ENCODE results near the gene HIBADH.

- no peak for TF ChIP-seq POLR2A (IDR thresholded peaks at IDR 0.05; ENCODE audit: low read depth, low read length)
- TF ChIP-seq POLR2AphosphoS5 (IDR thresholded peaks at IDR 0.05; ENCODE audit: low read depth, low read length), result no peak
Observed at GRCh38 chr7:27688646-27689045, 26.0 kb upstream of the HIBADH start.

All from GM12892 (cell line).